Measurements from ENCODE around the gene GLA.

Gene GLA

GRCh38 chrX:101407748-101408531, at the start of gene GLA, which contains the start of gene HNRNPH2:
TSS of gene GLA (minus strand) at chrX:101407925. CDS start at chrX:101407903, 22 bp downstream.
TSS of gene HNRNPH2 (plus strand) at chrX:101408222. CDS start at chrX:101411989, 3,767 bp downstream.
- peak; percentile 60 to 73 (median 69) for DNase-seq

- DNase-seq = no peak
Observed at GRCh38 chrX:101452056-101452455, 44.3 kb upstream of the GLA start.

- no peak for DNase-seq
Observed at GRCh38 chrX:101450961-101451360, 43.2 kb upstream of the GLA start.

GRCh38 chrX:101450085-101450484, 42.4 kb upstream of the GLA start:
- no peak for DNase-seq

GRCh38 chrX:101449279-101449678, 41.6 kb upstream of the GLA start:
- no peak for DNase-seq

- DNase-seq = no peak
Observed at GRCh38 chrX:101442085-101442484, 34.4 kb upstream of the GLA start.

- DNase-seq = no peak
Observed at GRCh38 chrX:101430457-101431078, 22.8 kb upstream of the GLA start.

- no peak for DNase-seq
Observed at GRCh38 chrX:101429934-101430333, 22.2 kb upstream of the GLA start.

- DNase-seq = no peak
Observed at GRCh38 chrX:101427954-101428353, 20.2 kb upstream of the GLA start.

GRCh38 chrX:101419489-101419888, 11.8 kb upstream of the GLA start:
- no peak for DNase-seq

GRCh38 chrX:101417981-101418841, 10.5 kb upstream of the GLA start:
- peak; percentile 1 to 14 (median 8) for DNase-seq

- DNase-seq = no peak
Observed at GRCh38 chrX:101417190-101417589, 9.5 kb upstream of the GLA start.

GRCh38 chrX:101416691-101417090, 9.0 kb upstream of the GLA start:
- no peak for DNase-seq

- peak in 1 of 4 experiments; percentile 0 for DNase-seq
Observed at GRCh38 chrX:101415180-101416145, 7.7 kb upstream of the GLA start.

GRCh38 chrX:101411984-101412383, 4.3 kb upstream of the GLA start:
- DNase-seq = no peak

GRCh38 chrX:101410461-101410860, 2.7 kb upstream of the GLA start:
- no peak for DNase-seq

- no peak for DNase-seq
Observed at GRCh38 chrX:101409043-101409442, 1.3 kb upstream of the GLA start.

GRCh38 chrX:101408532-101408841, 762 bp upstream of the GLA start:
- no peak for DNase-seq

- no peak for DNase-seq
Observed at GRCh38 chrX:101407167-101407747, 468 bp downstream of the GLA start.

- no peak for DNase-seq
Observed at GRCh38 chrX:101399825-101400224, 7.9 kb downstream of the GLA start.

GRCh38 chrX:101398694-101399093, 9.0 kb downstream of the GLA start:
- DNase-seq = no peak

GRCh38 chrX:101397779-101398178, 9.9 kb downstream of the GLA start:
- DNase-seq = no peak

All from activated CD4-positive, CD25-positive, alpha-beta regulatory T cell (primary cell).